OCI-LY3 (cell line): ENCODE results near the gene EFCAB8.

Experiments used
- CTCF ChIP-seq: fragments of 200-600, 300-600 bp; sonication (generic); IDR thresholded peaks from 2 replicates; pipeline ENCODE4 v1.5.1; 2014; ENCODE audit warnings: antibody characterized with exemption, low read length, low read depth
- EZH2phosphoT487 ChIP-seq: fragments of 200-600 bp; shearing (Covaris generic); IDR thresholded peaks from 2 replicates; pipeline ENCODE4 v1.6.1; 2018; ENCODE audit warnings: antibody characterized with exemption, mixed run types, low read depth

- no peak for TF ChIP-seq CTCF
- TF ChIP-seq EZH2phosphoT487 = no peak
These were observed 151.4 kb downstream of the EFCAB8 start for GRCh38 chr20:33010133-33010504.
